H9 (cell line): Measurements from ENCODE around the gene PLS3. TPM values are rescaled to one million over a fixed set of nuclear protein-coding genes. Genes with fewer than 3 reads are reported as not detected.

Experiments
- DNase-seq: peaks from one replicate; pipeline ENCODE4 v3.0.0-alpha.2; 2017
- H2AFZ ChIP-seq: one replicate; pipeline ENCODE4 v1.6.1; 2013; ENCODE audit warnings: mild to moderate bottlenecking, low read length, control low read depth, moderate library complexity
- H2AK5ac ChIP-seq: 2 replicates; pipeline ENCODE4 v1.6.1; 2013; ENCODE audit warnings: low read length, control low read depth, mixed read lengths; ENCODE audit not compliant: insufficient read length
- H2BK120ac ChIP-seq: one replicate; pipeline ENCODE4 v1.6.1; 2013; ENCODE audit warnings: low read depth, mild to moderate bottlenecking, low read length, control low read depth, inconsistent platforms; ENCODE audit not compliant: poor library complexity, severe bottlenecking
- H2BK12ac ChIP-seq: 2 replicates; pipeline ENCODE4 v1.6.1; 2013; ENCODE audit warnings: low read length, control low read depth, mixed read lengths, low read depth; ENCODE audit not compliant: insufficient read length
- H2BK15ac ChIP-seq: 2 replicates; pipeline ENCODE4 v1.6.1; 2013; ENCODE audit warnings: low read depth, low read length, control low read depth
- H2BK20ac ChIP-seq: one replicate; pipeline ENCODE4 v1.6.1; 2013; ENCODE audit warnings: low read depth, mild to moderate bottlenecking, low read length, control low read depth, inconsistent platforms; ENCODE audit not compliant: poor library complexity, severe bottlenecking
- H2BK5ac ChIP-seq: 2 replicates; pipeline ENCODE4 v1.6.1; 2013; ENCODE audit warnings: low read length, control low read depth, mixed read lengths; ENCODE audit not compliant: insufficient read length
- H3K14ac ChIP-seq: 2 replicates; pipeline ENCODE4 v1.6.1; 2013; ENCODE audit warnings: low read length, control low read depth; ENCODE audit not compliant: insufficient read depth
- H3K18ac ChIP-seq: 2 replicates; pipeline ENCODE4 v1.6.1; 2013; ENCODE audit warnings: low read depth, mild to moderate bottlenecking, mixed read lengths, low read length, control low read depth; ENCODE audit not compliant: insufficient read length
- H3K23ac ChIP-seq: 2 replicates; pipeline ENCODE4 v1.6.1; 2013; ENCODE audit warnings: low read length, control low read depth, mixed read lengths, low read depth; ENCODE audit not compliant: insufficient read length
- H3K23me2 ChIP-seq: 2 replicates; pipeline ENCODE4 v1.6.1; 2013; ENCODE audit warnings: low read depth, mild to moderate bottlenecking, mixed read lengths, low read length, control low read depth; ENCODE audit not compliant: insufficient read length, poor library complexity, severe bottlenecking
- H3K27ac ChIP-seq: 2 replicates; pipeline ENCODE4 v1.5.1; 2013; ENCODE audit warnings: low read length, control low read depth, mixed read lengths, low read depth; ENCODE audit not compliant: insufficient read length
- H3K27me3 ChIP-seq: 2 replicates; pipeline ENCODE4 v1.6.1; 2013; ENCODE audit warnings: low read length, control low read depth, inconsistent platforms; ENCODE audit not compliant: insufficient read depth
- H3K4ac ChIP-seq: 2 replicates; pipeline ENCODE4 v1.6.1; 2013; ENCODE audit warnings: low read depth, mild to moderate bottlenecking, control low read depth, inconsistent platforms, low read length, moderate library complexity
- H3K4me1 ChIP-seq: 2 replicates; pipeline ENCODE4 v1.6.1; 2013; ENCODE audit warnings: low read length, control low read depth, inconsistent platforms; ENCODE audit not compliant: insufficient read depth
- H3K4me2 ChIP-seq: 2 replicates; pipeline ENCODE4 v1.6.1; 2013; ENCODE audit warnings: low read length, control low read depth, mixed read lengths; ENCODE audit not compliant: insufficient read length, insufficient read depth
- H3K56ac ChIP-seq: 2 replicates; pipeline ENCODE4 v1.6.1; 2013; ENCODE audit warnings: low read depth, mild to moderate bottlenecking, mixed read lengths, low read length, control low read depth; ENCODE audit not compliant: insufficient read length
- H3K79me1 ChIP-seq: 2 replicates; pipeline ENCODE4 v1.6.1; 2013; ENCODE audit warnings: low read depth, mild to moderate bottlenecking, moderate library complexity, low read length, control low read depth, inconsistent platforms; ENCODE audit not compliant: insufficient read depth, poor library complexity, severe bottlenecking
- H3K79me2 ChIP-seq: 2 replicates; pipeline ENCODE4 v1.6.1; 2013; ENCODE audit warnings: low read length, control low read depth, inconsistent platforms; ENCODE audit not compliant: insufficient read depth
- H3K9ac ChIP-seq: 2 replicates; pipeline ENCODE4 v1.6.1; 2013; ENCODE audit warnings: low read length, control low read depth, mixed read lengths; ENCODE audit not compliant: insufficient read length; ENCODE audit errors: extremely low read depth
- H3K9me3 ChIP-seq: one replicate; pipeline ENCODE4 v1.6.1; 2013; ENCODE audit warnings: low read depth, low read length, inconsistent platforms; ENCODE audit not compliant: control insufficient read depth
- H3T11ph ChIP-seq: one replicate; pipeline ENCODE4 v1.6.1; 2013; ENCODE audit warnings: mild to moderate bottlenecking, low read length, control low read depth, inconsistent platforms
- H4K20me1 ChIP-seq: one replicate; pipeline ENCODE4 v1.6.1; 2013; ENCODE audit not compliant: control insufficient read depth, insufficient read length, insufficient read depth
- H4K5ac ChIP-seq: 2 replicates; pipeline ENCODE4 v1.6.1; 2013; ENCODE audit warnings: low read depth, mild to moderate bottlenecking, mixed read lengths, low read length, control low read depth; ENCODE audit not compliant: insufficient read length
- H4K8ac ChIP-seq: replicated peaks from 2 replicates; pipeline ENCODE4 v1.6.1; 2013; ENCODE audit warnings: low read length, control low read depth, mixed read lengths, low read depth; ENCODE audit not compliant: insufficient read length
- H4K91ac ChIP-seq: 2 replicates; pipeline ENCODE4 v1.6.1; 2013; ENCODE audit warnings: low read depth, mild to moderate bottlenecking, moderate library complexity, mixed read lengths, low read length, control low read depth; ENCODE audit not compliant: insufficient read length
- H3K27ac Mint-ChIP-seq, 3 experiments: 2 replicates in 2 of 3; 3 replicates in 1 of 3; pipeline ENCODE4 v1.8.0; 2020 to 2021; ENCODE audit warnings: mixed read lengths in 3 of 3, mild to moderate bottlenecking in 1 of 3, moderate library complexity in 1 of 3
- H3K27me3 Mint-ChIP-seq: 2 replicates; pipeline ENCODE4 v1.8.0; 2021; ENCODE audit warnings: low read depth, mild to moderate bottlenecking, moderate library complexity, mixed read lengths
- H3K36me3 Mint-ChIP-seq, 3 experiments: 2 replicates in 2 of 3; 3 replicates in 1 of 3; pipeline ENCODE4 v1.8.0; 2020 to 2021; ENCODE audit warnings: low read depth in 3 of 3, mixed read lengths in 3 of 3; ENCODE audit not compliant: insufficient read depth in 1 of 3
- H3K4me1 Mint-ChIP-seq, 2 experiments: 2 replicates each; pipeline ENCODE4 v1.8.0; 2020; ENCODE audit warnings: mixed read lengths in 2 of 2
- H3K4me3 Mint-ChIP-seq, 2 experiments: 2 replicates in 1 of 2; 3 replicates in 1 of 2; pipeline ENCODE4 v1.8.0; 2020 to 2021; ENCODE audit warnings: mild to moderate bottlenecking in 2 of 2, mixed read lengths in 2 of 2, moderate library complexity in 1 of 2
- H3K9me3 Mint-ChIP-seq, 2 experiments: 2 replicates in 1 of 2; 3 replicates in 1 of 2; pipeline ENCODE4 v1.8.0; 2020; ENCODE audit warnings: mild to moderate bottlenecking in 2 of 2, mixed read lengths in 2 of 2, moderate library complexity in 1 of 2
- CTCF ChIP-seq: fragments of 200-600 bp; sonication (generic); conservative IDR thresholded peaks from 3 replicates; pipeline ENCODE4 v1.8.0; 2021; ENCODE audit warnings: antibody characterized with exemption, mild to moderate bottlenecking
- WGBS: extraction: QIAGEN DNeasy Blood & Tissue Kit; methylation state at CpG from one replicate; pipeline ENCODE4 v1.1.7; 2013; ENCODE audit warnings: missing lambda C conversion rate, low lambda C conversion rate, mixed read lengths; ENCODE audit not compliant: insufficient read length; ENCODE audit errors: extremely low coverage; 5-methylcytosine and 5-hydroxymethylcytosine counted together
- total RNA-seq: library from RNA; stranded (reverse); gene quantifications from 2 replicates; pipeline ENCODE4 v1.2.1, GENCODE V29; 2021

Gene PLS3
- total RNA-seq, 1 experiment from 2014 or later: 315 TPM

GRCh38 chrX:115579327-115579726, 18.4 kb downstream of the PLS3 start:
- Histone ChIP-seq H4K5ac (no peak overlapping the region), H3K4me1 (peaks cover 4% of the 10 kb centered on the region; the same call in 1 of the 2 replicates), H3K4me2 (no peak overlapping the region), H2BK120ac (no peak overlapping the region), H3K27ac (no peak overlapping the region), H4K91ac (no peak overlapping the region), H3K23me2 (no peaks in the 10 kb centered on the region), H3K79me2 (peaks cover 9% of the 10 kb centered on the region), H2BK5ac (no peak overlapping the region), H2AK5ac (no peak overlapping the region), H3K79me1 (no peaks in the 10 kb centered on the region), H3K18ac (no peak overlapping the region), H2BK15ac (no peak overlapping the region), H3K4ac (no peak overlapping the region), H3K56ac (no peak overlapping the region), H4K8ac (no peak overlapping the region), H4K20me1 (no peaks in the 10 kb centered on the region), H3K9ac (no peak overlapping the region), H3K23ac (no peak overlapping the region), H3T11ph (no peak overlapping the region), H3K27me3 (no peaks in the 10 kb centered on the region), H2BK20ac (no peak overlapping the region), H2BK12ac (no peak overlapping the region), H3K9me3 (no peaks in the 10 kb centered on the region), H3K14ac (no peak overlapping the region), H2AFZ (no peak overlapping the region)
- Mint-ChIP-seq H3K27ac (peak overlapping the region in 1 of 3 experiments; percentile 56; a peak in 1 of 7 replicates), H3K27me3 (no peaks in the 10 kb centered on the region), H3K4me1 (peaks cover 40 to 46% of the 10 kb centered on the region in 2 experiments), H3K9me3 (peaks cover 0 to 2% of the 10 kb centered on the region in 2 experiments; a peak in 1 of 5 replicates), H3K4me3 (no peak overlapping the region), H3K36me3 (peaks cover 20 to 57% (median 53%) of the 10 kb centered on the region in 3 experiments; a peak in 6 of 7 replicates)
- no peak for DNase-seq
- TF ChIP-seq CTCF: no peak
- no CpG with 5 or more reads among the region's 2 CpGs for WGBS
